Cardiac muscle cell (in vitro differentiated cells and primary cell): ENCODE data around the gene OBSCN. TPM values are rescaled to one million over a fixed set of nuclear protein-coding genes. Genes with fewer than 3 reads are reported as not detected.

ENCODE experiments used
- DNase-seq, 2 donors: peaks; one replicate each; pipeline versions ENCODE4 v3.0.0 to v3.0.0-alpha.2; 2010 to 2017; ENCODE audit warnings: low read depth in 1 of 2, low spot score in 1 of 2
- H3K27ac ChIP-seq: fragments of 200-600 bp; sonication (generic); 2 replicates; pipeline ENCODE4 v1.5.1; 2016
- H3K27me3 ChIP-seq: fragments of 200-600 bp; sonication (generic); 2 replicates; pipeline ENCODE4 v1.6.0; 2016; ENCODE audit warnings: control low read depth
- H3K36me3 ChIP-seq: fragments of 200-600 bp; sonication (generic); 2 replicates; pipeline ENCODE4 v1.5.1; 2016; ENCODE audit warnings: control low read depth
- H3K4me1 ChIP-seq: fragments of 200-600 bp; sonication (generic); 2 replicates; pipeline ENCODE4 v1.8.1; 2017; ENCODE audit warnings: low read depth, mild to moderate bottlenecking, mixed run types
- H3K4me3 ChIP-seq: fragments of 200-600 bp; sonication (generic); 2 replicates; pipeline ENCODE4 v1.5.1; 2016; ENCODE audit warnings: mild to moderate bottlenecking
- H3K9me3 ChIP-seq: fragments of 200-600 bp; sonication (generic); 2 replicates; pipeline ENCODE4 v1.5.1; 2017; ENCODE audit warnings: low read depth, mild to moderate bottlenecking, control low read depth
- CTCF ChIP-seq: IDR thresholded peaks from 2 replicates; pipeline ENCODE4 v1.5.1; 2012; ENCODE audit warnings: low read depth, mild to moderate bottlenecking, low read length
- polyA plus RNA-seq: library from polyadenylated mRNA; unstranded; fragments of >200 nt; fragmentation: Nextera tagmentation; extraction: Ambion mirVana; gene quantifications from 2 replicates; pipeline ENCODE4 v1.2.1, GENCODE V29; 2016
- total RNA-seq: library from RNA; depleted of rRNA; stranded (reverse); fragments of >200 nt; gene quantifications from 2 replicates; pipeline ENCODE4 v1.2.3, GENCODE V29; 2016

The OBSCN gene
- total and polyA plus RNA-seq, 2 experiments from 2014 or later: 87.1 to 390 TPM

GRCh38 chr1:228276901-228277490 is 69.2 kb downstream of the OBSCN start:
- no peaks in the 10 kb centered on the region for H3K9me3 ChIP-seq
- no peak overlapping the region for H3K4me3 ChIP-seq
- no peak for DNase-seq
- peaks cover 65% of the 10 kb centered on the region for H3K36me3 ChIP-seq
- no peaks in the 10 kb centered on the region for H3K27me3 ChIP-seq
- no peak for TF ChIP-seq CTCF
- H3K27ac ChIP-seq: no peak overlapping the region
- peaks cover 7% of the 10 kb centered on the region for H3K4me1 ChIP-seq

GRCh38 chr1:228277491-228278431 is 69.9 kb downstream of the OBSCN start:
- Histone ChIP-seq H3K4me3 (no peak overlapping the region), H3K4me1 (peaks cover 7% of the 10 kb centered on the region), H3K9me3 (no peaks in the 10 kb centered on the region), H3K36me3 (peaks cover 70% of the 10 kb centered on the region), H3K27ac (no peak overlapping the region), H3K27me3 (no peaks in the 10 kb centered on the region)
- DNase-seq: no peak
- no peak for TF ChIP-seq CTCF

- H3K4me3 ChIP-seq: no peak overlapping the region
- H3K27ac ChIP-seq: no peak overlapping the region
- no peak for TF ChIP-seq CTCF
- H3K36me3 ChIP-seq: peaks cover 72% of the 10 kb centered on the region
- H3K4me1 ChIP-seq: peaks cover 7% of the 10 kb centered on the region
- DNase-seq: no peak
- H3K9me3 ChIP-seq: no peaks in the 10 kb centered on the region
- no peaks in the 10 kb centered on the region for H3K27me3 ChIP-seq
Measured at GRCh38 chr1:228278432-228278941, 70.6 kb downstream of the OBSCN start.

GRCh38 chr1:228279011-228279721 is 71.3 kb downstream of the OBSCN start:
- no peak overlapping the region for H3K4me3 ChIP-seq
- H3K27me3 ChIP-seq: no peaks in the 10 kb centered on the region
- no peak overlapping the region for H3K27ac ChIP-seq
- H3K9me3 ChIP-seq: no peaks in the 10 kb centered on the region
- H3K36me3 ChIP-seq: peaks cover 72% of the 10 kb centered on the region
- DNase-seq: no peak
- H3K4me1 ChIP-seq: peaks cover 7% of the 10 kb centered on the region
- no peak for TF ChIP-seq CTCF

- DNase-seq: no peak
- Histone ChIP-seq H3K9me3 (no peaks in the 10 kb centered on the region), H3K36me3 (peaks cover 72% of the 10 kb centered on the region), H3K4me1 (peaks cover 7% of the 10 kb centered on the region), H3K4me3 (no peak overlapping the region), H3K27ac (no peak overlapping the region), H3K27me3 (no peaks in the 10 kb centered on the region)
- no peak for TF ChIP-seq CTCF
Measured at GRCh38 chr1:228279722-228280105, 71.9 kb downstream of the OBSCN start.
